ENCODE measurements around the gene ZNF408.

The ZNF408 gene

GRCh38 chr11:46725338-46726205 lies 24.7 kb downstream of the ZNF408 start:
- ATAC-seq, result no peak
- Mint-ChIP-seq H3K27me3 (no peaks in the 10 kb centered on the region), H3K9me3 (no peaks in the 10 kb centered on the region), H3K4me1 (no peaks in the 10 kb centered on the region), H3K27ac (no peak overlapping the region), H3K4me3 (no peak overlapping the region)
- no peak for DNase-seq

GRCh38 chr11:46726206-46726862 lies 25.5 kb downstream of the ZNF408 start:
- Mint-ChIP-seq H3K27ac (no peak overlapping the region), H3K27me3 (no peaks in the 10 kb centered on the region), H3K4me3 (no peak overlapping the region), H3K4me1 (no peaks in the 10 kb centered on the region), H3K9me3 (no peaks in the 10 kb centered on the region)
- no peak for DNase-seq
- ATAC-seq, result no peak

- Mint-ChIP-seq H3K4me1 (no peaks in the 10 kb centered on the region), H3K27me3 (no peaks in the 10 kb centered on the region)
These were observed 27.3 kb downstream of the ZNF408 start for GRCh38 chr11:46727952-46728658.

GRCh38 chr11:46728659-46729040 lies 27.8 kb downstream of the ZNF408 start:
- H3K9me3 Mint-ChIP-seq, result no peaks in the 10 kb centered on the region
- no peak for ATAC-seq

More at GRCh38 chr11:46727952-46728658, 27.3 kb downstream of the ZNF408 start:
- Mint-ChIP-seq H3K4me3 (no peak overlapping the region), H3K9me3 (no peaks in the 10 kb centered on the region), H3K27ac (peak overlapping the region in 1 of 2 donors; percentile 72)
- DNase-seq (no peak), ATAC-seq (no peak)

GRCh38 chr11:46729110-46730027 lies 28.5 kb downstream of the ZNF408 start:
- no peak overlapping the region for H3K4me3 Mint-ChIP-seq
- no peaks in the 10 kb centered on the region for H3K27me3 Mint-ChIP-seq
- no peaks in the 10 kb centered on the region for H3K9me3 Mint-ChIP-seq
- ATAC-seq (no peak), DNase-seq (no peak)
- H3K27ac Mint-ChIP-seq, result no peak overlapping the region
- no peaks in the 10 kb centered on the region for H3K4me1 Mint-ChIP-seq

More at GRCh38 chr11:46728659-46729040, 27.8 kb downstream of the ZNF408 start:
- Mint-ChIP-seq H3K27ac (peak overlapping the region in 1 of 2 donors; percentile 72), H3K4me3 (no peak overlapping the region), H3K27me3 (no peaks in the 10 kb centered on the region), H3K4me1 (no peaks in the 10 kb centered on the region)
- DNase-seq, result no peak

GRCh38 chr11:46731545-46731944 lies 30.7 kb downstream of the ZNF408 start:
- Mint-ChIP-seq H3K27ac (no peak overlapping the region), H3K4me3 (no peak overlapping the region), H3K4me1 (no peaks in the 10 kb centered on the region), H3K9me3 (no peaks in the 10 kb centered on the region), H3K27me3 (no peaks in the 10 kb centered on the region)
- DNase-seq (no peak), ATAC-seq (no peak)

GRCh38 chr11:46733234-46733633 lies 32.4 kb downstream of the ZNF408 start:
- no peak overlapping the region for H3K4me3 Mint-ChIP-seq
- no peaks in the 10 kb centered on the region for H3K4me1 Mint-ChIP-seq
- DNase-seq (no peak), ATAC-seq (no peak)
- no peaks in the 10 kb centered on the region for H3K9me3 Mint-ChIP-seq
- H3K27me3 Mint-ChIP-seq, result no peaks in the 10 kb centered on the region
- no peak overlapping the region for H3K27ac Mint-ChIP-seq

- Mint-ChIP-seq H3K4me1 (no peaks in the 10 kb centered on the region), H3K4me3 (no peak overlapping the region), H3K27ac (no peak overlapping the region), H3K27me3 (no peaks in the 10 kb centered on the region), H3K9me3 (no peaks in the 10 kb centered on the region)
- ATAC-seq (no peak), DNase-seq (no peak)
These were observed 35.3 kb downstream of the ZNF408 start for GRCh38 chr11:46736146-46736545.

- Mint-ChIP-seq H3K4me3 (no peak overlapping the region), H3K4me1 (no peaks in the 10 kb centered on the region), H3K27ac (no peak overlapping the region), H3K27me3 (no peaks in the 10 kb centered on the region), H3K9me3 (no peaks in the 10 kb centered on the region)
- DNase-seq, result no peak
- no peak for ATAC-seq
These were observed 35.8 kb downstream of the ZNF408 start for GRCh38 chr11:46736615-46737014.

GRCh38 chr11:46737699-46738098 lies 36.9 kb downstream of the ZNF408 start:
- DNase-seq (no peak), ATAC-seq (no peak)
- no peak overlapping the region for H3K4me3 Mint-ChIP-seq
- H3K9me3 Mint-ChIP-seq, result no peaks in the 10 kb centered on the region
- no peaks in the 10 kb centered on the region for H3K27me3 Mint-ChIP-seq
- H3K27ac Mint-ChIP-seq, result no peak overlapping the region
- no peaks in the 10 kb centered on the region for H3K4me1 Mint-ChIP-seq

- ATAC-seq, result peak; percentile 33
- no peak overlapping the region for H3K27ac Mint-ChIP-seq
These were observed 38.1 kb downstream of the ZNF408 start for GRCh38 chr11:46738887-46739286.

GRCh38 chr11:46741600-46742484 lies 41.0 kb downstream of the ZNF408 start:
- ATAC-seq (no peak), DNase-seq (no peak)
- no peaks in the 10 kb centered on the region for H3K27me3 Mint-ChIP-seq
- H3K27ac Mint-ChIP-seq, result peak overlapping the region; percentile 62 to 71
- H3K4me1 Mint-ChIP-seq, result no peaks in the 10 kb centered on the region
- H3K4me3 Mint-ChIP-seq, result no peak overlapping the region
- no peaks in the 10 kb centered on the region for H3K9me3 Mint-ChIP-seq

More at GRCh38 chr11:46738887-46739286, 38.1 kb downstream of the ZNF408 start:
- no peaks in the 10 kb centered on the region for H3K9me3 Mint-ChIP-seq
- no peak overlapping the region for H3K4me3 Mint-ChIP-seq
- no peaks in the 10 kb centered on the region for H3K27me3 Mint-ChIP-seq
- DNase-seq, result no peak
- H3K4me1 Mint-ChIP-seq, result no peaks in the 10 kb centered on the region

GRCh38 chr11:46743043-46743442 lies 42.2 kb downstream of the ZNF408 start:
- H3K4me1 Mint-ChIP-seq, result no peaks in the 10 kb centered on the region

GRCh38 chr11:46743693-46744339 lies 43.0 kb downstream of the ZNF408 start:
- no peak for ATAC-seq
- Mint-ChIP-seq H3K9me3 (no peaks in the 10 kb centered on the region), H3K27ac (no peak overlapping the region), H3K27me3 (no peaks in the 10 kb centered on the region), H3K4me3 (no peak overlapping the region), H3K4me1 (no peaks in the 10 kb centered on the region)
- DNase-seq, result no peak

More at GRCh38 chr11:46743043-46743442, 42.2 kb downstream of the ZNF408 start:
- no peak for ATAC-seq
- no peak overlapping the region for H3K27ac Mint-ChIP-seq
- no peak for DNase-seq
- H3K27me3 Mint-ChIP-seq, result no peaks in the 10 kb centered on the region
- no peaks in the 10 kb centered on the region for H3K9me3 Mint-ChIP-seq
- no peak overlapping the region for H3K4me3 Mint-ChIP-seq
